Measurements from ENCODE around the gene PPBP.
"Not testable (repeated sequence)": the region's sequence is repeated elsewhere in the genome, so short reads cannot be mapped to it uniquely, and the experiment has no call there.

Gene PPBP

DNA sequence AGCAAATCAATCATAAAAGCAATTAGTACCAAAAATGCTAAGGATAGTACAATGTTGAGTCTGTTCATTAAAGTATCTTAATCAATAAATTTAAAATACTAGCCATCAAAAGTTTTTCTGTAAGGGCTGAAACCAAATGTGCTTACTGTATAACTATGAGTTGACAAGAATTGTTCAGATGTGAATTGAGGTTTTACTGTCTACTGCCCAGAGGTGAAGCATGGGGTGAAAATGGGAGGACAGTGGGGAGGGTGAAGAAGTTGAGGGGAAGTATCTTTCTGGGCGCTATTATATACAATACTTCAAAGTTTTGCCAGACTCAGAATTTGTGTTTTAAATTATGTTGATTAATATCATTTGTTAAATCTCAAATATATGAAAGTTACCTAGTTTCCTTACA is 4.1 kb upstream of the PPBP start:
- DNase-seq, result no peak

DNA sequence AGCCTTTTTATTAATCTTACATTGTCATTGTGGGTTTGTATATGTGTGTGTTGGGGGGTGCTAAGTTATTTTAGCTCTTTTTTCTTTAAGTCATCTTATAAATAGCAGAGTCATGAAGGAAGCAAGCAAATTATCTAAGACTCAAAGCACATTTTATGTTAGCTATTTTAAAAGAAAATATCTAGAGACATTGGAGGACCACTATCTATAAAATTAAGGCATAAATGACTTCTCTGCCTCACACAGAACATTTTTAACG is 3.7 kb upstream of the PPBP start:
- DNase-seq, result no peak

DNA sequence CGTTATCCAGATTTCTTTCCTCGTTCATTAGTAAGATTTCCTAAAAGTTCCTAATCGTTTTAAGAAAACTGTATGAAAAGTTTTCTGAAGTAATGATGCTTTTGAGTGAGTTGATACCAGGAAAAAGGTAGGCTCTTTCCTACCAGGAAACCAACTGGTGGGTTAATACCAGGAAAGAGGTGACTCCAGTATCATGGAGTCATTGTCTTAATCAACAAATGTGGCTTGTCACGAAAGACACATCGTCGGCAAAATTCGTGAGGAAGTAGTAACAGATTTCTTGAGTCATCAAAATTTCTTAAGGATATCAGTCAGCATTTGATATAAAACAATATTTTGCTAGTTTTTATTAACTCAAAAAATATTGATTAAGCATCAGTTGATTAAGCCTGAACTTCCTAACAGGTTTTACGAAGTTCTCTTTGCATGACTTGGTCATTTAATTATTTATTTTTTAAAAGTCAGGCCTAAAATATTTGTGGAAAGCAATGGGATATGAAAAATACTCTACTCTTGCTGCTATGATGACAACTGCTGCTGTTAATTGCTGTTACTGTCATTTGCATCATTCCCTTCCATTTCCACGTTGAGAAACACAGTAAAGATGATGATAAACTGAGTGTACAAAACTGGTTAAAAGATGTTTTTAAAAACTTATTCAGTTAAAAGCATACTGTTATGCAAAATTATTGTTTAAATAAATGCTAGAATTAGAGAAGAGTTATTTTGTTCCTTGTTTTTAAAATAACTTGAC is 3.2 kb upstream of the PPBP start:
- peak in 1 of 3 donors; percentile 46 for DNase-seq

DNA sequence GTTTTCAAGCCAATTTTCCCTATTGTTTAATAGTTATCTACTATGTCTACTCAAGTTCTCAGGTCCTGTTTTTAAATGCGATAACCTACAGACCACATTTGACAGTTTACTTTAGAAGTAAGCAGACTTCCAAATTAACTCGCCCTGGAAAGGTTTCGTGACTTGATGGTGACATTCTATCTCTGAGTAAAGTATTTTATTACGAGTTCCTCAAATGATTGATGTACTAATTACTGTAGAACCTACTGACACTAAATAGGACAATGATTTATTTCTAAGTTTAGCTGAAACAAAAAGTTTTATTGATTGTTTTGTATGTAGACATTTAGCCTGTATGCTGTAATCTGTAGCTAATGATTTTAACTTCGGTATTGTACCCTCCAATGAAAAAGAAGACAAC is 1.9 kb upstream of the PPBP start:
- DNase-seq, result no peak

DNA sequence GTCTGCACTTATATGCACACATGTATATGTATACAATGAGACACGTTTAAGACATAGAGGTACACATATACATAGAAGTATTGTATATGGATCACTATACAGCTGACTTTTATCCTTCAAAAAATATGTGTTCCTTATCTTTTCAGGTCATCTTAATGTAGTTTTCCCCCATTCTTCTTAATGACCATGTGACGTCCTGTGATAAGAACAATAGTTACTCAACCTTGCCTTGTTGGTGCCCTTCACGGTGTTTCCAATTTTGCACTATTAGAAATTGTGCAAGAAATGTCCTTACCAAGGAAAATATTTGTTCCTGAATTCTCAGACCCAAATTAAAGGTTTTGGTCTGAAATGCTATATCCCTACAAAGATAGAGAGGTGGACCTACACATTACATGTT is 1.0 kb upstream of the PPBP start:
- DNase-seq, result no peak

DNA sequence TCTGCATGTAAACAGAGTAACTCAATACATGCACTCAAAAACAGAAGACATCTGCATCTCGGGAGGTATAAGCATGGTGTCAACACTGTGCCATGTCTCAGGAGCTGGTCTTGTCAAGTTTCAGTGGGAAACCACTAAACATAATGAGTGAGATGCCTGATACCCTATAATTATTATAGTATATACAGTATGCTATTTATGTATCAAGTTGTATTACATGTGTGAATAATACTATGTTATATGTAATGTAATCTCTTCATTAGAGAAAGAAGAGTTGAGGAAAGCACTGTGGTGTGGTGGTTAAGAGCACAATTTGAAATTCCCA is 2.5 kb downstream of the PPBP start:
- DNase-seq, result no peak

DNA sequence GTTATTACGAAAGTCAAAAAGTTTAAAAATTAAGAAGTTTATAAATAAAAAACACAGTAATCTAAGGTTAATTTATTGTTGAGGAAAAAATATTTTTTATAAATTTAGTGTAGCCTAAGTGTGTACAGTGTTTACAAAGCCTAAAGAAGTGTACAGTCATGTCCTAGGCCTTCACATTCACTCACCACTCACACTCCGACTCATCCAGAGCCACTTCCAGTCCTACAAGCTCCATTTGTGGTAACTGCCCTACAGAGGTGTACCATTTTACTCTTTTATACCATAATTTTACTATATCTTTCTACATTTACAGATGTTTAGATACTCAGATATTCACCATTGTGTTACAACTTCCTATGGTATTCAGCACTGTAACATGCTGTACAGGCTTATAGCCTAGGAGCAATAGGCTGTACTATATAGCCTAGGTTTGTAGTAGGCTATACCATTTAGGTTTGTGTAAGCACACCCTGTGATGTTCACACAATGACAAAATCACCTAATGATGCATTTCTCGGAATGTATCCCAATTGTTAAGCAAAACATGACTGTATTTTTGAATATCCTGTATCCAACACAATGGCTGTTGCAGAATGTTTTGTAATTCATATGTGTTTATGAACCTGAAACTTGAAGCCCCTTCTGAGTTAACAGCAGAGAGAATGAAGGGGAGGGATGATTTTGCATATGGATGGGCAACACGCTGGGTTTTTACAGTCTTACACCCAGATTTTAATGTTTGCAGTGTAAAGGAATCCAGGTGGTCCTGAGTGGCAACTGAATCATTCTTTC is 3.1 kb downstream of the PPBP start:
- no peak for DNase-seq

DNA sequence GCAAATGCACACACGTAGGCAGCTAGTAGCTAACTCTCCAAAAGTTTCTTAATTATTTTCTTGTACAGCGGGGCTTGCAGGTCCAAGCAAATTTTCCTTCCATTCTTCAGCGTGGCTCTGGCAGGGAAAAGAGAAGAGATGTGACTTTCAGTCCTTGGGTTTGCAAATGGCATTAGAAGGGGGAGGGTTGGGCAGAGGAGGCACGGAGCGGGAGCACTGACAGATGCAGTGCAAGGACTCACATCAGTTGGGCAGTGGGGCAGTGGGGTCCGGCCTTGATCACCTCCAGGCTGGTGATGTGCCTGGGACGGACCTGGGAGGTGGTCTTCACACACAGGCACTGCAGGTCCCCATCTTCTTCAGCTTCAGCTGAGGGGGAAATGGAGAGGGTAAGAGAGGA is 6.8 kb downstream of the PPBP start:
- not testable (repeated sequence) for DNase-seq

DNA sequence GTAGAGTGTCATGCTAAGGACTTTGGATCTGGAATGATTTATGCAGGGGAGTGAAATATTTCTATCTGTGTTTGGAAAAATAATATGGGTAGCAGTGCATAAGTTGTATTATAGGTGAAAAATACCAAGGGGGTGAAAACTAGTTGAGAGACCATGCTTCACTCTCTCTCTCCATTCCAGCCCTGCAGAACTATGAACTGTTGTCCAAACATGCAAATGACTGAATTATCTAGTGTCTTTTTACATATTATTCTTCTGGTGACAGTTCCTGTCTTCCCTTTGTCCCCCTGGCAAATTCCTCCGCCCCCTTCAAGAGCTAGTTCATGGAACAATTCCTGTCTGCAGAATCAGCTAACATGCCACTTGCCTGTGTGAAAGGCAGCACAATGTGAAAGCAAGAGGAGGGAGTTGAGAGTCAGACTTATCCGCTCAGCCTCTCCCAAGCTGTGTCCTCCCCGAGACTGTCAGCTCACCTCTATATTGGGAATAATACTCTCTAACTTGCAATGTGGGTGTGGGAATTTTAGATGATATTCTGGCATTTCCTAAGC is 8.5 kb downstream of the PPBP start:
- DNase-seq, result no peak

DNA sequence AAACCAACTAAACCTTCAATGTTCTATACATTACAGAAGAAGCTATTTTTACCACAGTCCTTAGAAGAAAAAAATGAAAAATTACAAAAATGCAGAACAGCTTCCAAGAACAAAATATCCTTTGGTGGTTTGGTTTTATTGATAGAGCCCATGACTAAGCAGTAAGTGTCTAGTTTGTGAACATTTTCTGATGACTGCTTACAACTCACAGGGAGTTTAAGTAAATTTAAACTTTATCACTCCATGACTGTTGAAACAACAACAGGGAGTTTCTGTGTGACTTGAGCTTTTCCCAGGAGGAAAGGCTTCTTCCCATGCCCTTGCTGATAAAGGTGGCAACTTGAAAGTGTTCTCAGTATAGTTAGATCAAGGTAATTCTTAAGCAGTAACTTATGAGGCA is 9.1 kb downstream of the PPBP start:
- DNase-seq, result peak in 2 of 3 donors; percentile 37 to 48

DNA sequence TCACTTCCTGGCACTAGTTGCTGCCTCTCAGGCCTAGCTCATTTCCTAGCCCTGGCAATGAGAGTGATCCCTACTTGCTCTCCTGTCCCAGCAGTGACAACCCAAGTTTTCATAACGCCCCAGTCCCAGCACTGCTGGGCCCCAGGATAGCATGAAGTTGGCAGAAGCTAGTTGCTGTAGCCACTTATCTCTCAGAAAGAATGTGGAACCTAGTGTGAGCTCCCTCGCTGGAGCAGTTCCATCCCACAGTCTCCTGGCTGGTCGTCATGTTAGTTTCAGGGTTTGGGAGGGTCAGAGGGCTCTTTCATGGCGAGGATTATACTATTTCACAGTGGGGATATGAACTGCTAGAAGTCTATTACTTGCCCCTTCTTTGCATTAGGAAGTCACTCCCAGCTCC is 11.3 kb downstream of the PPBP start:
- no peak for DNase-seq

DNA sequence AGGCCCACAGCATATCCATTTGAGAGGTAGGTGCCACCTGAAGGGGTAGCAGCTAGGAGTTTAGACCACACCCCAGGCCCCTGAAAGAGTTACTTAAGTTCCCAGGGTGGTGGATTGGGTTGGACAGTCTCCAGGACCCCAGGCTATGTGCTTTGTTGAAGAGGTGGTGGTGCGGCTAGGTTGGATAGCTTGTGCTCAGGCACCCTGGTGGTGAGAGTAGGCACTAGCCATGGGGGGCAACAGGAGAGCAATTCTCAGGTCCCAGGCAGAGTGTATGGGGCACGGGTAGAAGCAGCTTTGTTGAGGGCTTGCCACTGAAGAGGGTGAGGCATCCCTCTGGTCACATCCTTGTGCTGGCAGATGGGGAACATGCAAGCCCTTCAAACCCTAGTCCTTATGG is 11.8 kb downstream of the PPBP start:
- no peak for DNase-seq

DNA sequence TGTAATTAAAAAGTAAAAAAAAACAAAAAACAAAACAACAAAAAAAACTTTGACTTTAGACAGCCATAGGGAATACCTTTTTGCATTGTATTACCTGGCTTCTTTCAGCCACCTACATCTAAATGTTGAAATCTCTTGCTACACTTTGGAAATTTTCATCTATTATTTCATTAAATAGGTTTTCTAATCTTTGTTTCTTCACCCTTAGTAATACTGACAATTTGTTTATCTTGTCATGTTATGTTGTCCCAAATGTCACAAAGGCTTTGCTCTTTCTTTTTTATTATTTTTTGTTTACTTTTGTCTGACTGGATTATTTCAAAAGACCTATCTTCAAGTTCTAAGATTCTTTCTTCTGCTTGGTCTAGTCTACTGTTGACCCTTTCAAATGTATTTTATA is 13.6 kb downstream of the PPBP start:
- no peak for DNase-seq

DNA sequence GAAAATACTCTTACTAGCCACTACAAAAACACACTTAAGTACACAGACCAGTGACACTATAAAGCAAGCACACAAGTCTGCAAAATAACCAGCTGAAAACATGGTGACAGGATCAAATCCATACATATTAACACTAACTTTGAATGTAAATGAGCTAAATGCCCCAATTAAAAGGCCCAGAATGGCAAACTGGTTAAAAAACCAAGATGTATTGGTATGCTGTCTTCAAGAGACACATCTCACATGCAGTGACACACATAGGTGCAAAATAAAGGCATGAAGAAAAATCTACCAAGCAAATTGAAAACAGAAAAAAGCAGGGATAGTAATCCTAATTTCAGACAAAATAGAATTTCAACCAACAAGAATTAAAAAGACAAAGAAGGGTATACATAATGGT is 17.0 kb downstream of the PPBP start:
- DNase-seq, result no peak

DNA sequence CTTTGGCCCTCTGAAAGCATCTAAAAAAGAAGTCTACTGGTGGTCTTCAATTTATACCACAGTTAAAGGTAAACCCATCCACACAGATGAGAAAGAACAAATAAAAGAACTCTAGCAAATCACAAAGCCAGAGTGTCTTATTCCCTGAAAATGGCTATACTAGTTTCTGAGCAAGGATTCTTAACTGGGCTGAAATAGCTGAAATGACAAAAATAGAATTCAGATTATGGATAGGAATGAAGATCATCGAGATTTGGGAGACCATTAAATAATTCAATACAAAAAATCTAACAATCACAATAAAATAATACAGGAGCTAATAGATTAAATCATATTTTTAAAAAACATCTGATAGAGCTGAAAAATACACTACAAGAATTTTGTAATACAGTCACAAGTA is 18.0 kb downstream of the PPBP start:
- DNase-seq, result no peak

DNA sequence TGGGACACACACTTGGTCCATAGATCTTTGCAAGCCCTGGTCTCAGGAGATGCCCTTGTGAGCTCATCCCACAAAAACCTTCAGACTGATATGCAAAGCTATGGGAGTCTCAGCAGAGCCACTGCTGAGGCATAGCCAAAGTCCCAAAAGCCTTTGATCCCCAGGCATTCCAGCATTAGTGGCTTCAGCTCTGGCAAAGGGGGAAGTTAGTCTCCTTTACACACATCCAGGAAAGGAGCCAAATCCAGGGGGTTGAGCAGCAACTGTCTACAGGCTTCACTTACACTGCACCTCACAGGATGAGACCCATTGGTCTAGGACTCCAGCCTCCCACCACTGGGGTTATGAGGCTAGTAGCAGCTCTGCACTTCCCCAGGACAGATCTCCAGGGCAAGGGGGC is 20.1 kb downstream of the PPBP start:
- DNase-seq, result no peak

DNA sequence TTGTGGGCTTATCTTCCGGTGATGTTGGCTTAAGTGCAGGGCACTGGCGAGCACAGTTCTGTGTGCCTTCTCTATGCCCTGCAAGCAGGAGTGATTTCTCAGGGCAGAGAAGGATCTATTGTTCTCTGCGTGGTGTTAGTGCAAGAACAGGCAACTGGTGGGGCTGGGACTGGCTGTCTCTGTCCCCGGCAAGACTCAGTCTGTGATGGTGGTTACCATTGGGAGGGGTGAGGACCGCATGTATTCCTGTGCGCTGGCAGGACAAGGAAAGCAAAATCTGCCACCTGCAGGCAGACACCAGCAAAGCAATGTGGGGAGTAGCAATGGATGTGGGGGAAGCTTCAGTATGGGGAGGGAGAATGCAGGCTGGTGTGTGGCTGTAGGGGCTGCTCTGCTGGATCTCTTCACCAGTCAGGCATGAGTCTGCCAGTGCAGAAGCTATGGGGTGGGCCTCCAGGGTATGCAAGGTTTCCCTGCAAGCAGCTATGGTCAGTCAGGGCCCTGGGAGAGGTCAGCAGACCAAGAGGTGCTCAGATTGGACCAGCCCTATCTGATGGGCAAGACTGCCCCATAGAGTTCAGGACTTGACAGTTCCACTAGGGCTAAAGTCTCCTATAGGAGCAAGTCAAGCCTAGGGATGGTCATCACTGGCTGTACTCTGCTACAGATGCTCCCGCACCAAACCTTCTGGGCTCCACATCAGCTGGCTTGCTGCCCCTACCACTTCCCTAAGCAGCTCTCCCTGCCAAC is 23.0 kb downstream of the PPBP start:
- DNase-seq, result no peak

DNA sequence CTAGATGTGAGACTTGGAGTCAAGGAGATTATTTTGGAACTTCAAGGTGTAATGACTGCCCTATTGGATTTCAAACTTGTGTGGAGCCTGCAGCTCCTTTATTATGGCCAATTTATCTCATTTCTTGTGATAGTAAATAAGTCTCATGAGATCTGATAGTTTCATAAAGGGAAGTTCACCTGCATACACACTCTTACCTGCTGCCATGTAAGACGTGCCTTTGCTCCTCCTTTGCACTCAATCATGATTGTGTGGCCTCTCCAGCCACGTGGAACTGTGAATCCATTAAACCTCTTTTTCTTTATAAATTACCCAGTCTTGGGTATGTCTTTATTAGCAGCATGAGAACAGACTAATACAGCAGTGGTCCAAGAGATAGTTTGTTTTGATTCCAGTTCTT is 25.3 kb downstream of the PPBP start:
- DNase-seq, result no peak

DNA sequence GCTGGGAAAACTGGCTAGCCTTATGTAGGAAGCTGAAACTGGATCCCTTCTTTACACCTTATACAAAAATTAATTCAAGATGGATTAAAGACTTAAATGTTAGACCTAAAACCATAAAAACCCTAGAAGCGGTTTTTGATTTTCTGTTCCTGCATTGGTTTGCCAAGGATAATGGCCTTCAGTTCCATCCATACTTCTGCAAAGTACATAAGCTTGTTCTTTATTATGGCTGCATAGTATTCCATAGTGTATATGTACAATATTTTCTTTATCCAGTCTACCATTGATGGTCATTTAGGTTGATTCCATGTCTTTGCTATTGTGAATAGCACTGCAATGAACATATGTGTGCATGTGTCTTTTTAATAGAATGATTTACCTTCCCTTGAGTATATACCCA is 28.9 kb downstream of the PPBP start:
- DNase-seq, result not testable (repeated sequence)

DNA sequence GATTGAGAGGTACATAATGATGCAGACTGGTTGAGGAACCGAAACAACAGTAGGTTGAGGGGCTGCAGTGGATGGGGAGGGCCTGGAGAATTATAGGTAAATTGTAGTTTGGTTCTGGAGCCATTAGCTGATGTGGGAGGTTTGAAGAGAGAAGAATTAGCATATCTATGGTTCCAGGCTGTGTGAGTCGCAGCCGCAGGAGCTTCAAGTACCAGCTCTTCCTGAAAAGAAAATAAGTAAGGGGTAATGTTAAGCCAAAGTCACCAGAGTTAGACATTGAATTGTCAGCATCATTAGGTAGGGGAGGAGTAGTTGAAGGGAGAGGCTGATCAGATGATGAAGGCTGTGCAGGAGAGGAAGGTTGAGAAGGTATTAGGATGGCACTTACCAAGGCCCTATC is 35.6 kb downstream of the PPBP start:
- no peak for DNase-seq

DNA sequence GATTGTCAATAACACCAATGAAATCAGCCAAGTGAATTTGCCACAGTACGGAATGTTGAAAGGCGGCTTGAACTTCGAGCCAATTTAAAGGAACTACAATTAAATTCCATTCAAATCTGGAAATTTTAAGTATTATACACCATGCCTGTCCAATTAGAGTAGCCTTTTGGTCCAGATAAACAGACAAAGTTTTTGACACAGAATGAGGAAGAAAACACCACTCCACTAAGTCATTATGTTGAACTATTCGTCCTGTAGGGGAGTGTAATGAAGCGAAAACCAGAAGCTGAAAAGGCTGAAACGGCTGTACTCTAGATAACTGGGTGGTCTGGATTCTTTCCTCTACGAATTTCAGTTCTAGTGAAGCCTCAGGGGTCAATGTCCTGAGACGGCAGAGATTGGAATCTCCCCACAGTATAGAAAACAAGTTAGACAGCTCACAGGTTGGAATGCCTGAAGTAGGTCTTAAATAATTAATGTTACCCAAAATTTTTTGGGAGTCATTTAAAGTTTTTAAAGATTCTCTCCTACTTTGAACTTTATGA is 37.5 kb downstream of the PPBP start:
- DNase-seq, result not testable (repeated sequence)

DNA sequence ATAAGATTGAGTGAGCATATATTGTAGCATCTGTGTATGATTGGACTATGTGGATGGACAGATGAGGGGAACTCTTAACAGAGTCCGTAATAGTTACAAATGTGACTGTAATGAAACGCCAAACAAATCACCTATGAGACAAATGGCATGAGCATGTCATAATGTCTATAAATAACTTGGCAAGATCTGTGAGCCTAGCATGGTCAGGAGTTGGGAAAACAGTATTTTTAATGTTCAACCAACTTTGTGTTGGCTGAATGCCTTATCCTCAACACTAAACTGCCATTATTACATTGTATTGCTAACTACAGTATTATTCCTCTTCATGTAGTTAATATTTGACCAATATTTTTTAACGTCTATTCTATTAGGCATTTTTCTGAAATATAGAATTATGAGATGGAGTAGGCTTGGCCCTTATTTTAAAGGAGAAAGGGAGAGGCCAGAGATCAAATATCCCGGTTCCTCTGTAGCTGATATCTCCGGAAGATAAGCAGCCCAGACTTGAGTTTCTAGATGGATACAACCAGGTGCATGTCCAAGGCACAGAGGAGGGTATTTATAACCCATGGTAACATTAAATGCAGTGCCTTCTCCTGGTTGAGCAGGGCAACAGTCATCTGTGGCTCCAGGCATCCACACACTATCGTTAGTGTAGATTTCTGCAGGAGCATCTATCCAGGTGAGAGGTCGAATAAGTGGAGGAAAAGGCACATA is 38.8 kb downstream of the PPBP start:
- no peak for DNase-seq

DNA sequence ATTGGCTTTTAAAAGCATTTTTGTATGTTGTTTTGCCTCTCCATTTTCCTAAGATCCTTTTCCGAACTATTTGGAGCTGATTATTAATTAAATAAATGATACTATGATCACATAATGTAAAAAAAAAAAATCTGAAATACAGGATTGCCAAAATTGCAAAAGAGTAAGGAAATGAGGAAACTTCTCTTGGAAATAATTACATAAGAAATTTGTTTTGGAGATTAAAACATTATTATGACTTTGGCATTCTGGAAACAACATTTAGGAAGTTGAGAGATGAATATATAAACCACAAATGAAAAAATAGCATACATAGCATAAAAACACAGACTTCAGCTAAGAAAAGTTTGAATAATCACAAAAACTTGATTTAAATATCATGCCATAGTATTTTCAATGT is 39.7 kb downstream of the PPBP start:
- DNase-seq, result peak in 2 of 3 donors; percentile 47 to 69
